GM19438 (cell line): ENCODE results near the gene CYP2W1.
"Not testable (repeated sequence)": the region's sequence is repeated elsewhere in the genome, so short reads cannot be mapped to it uniquely, and the experiment has no call there.

Source experiments
- ATAC-seq: cut with Tn5 transposase; IDR thresholded peaks from one replicate; pipeline ENCODE4 v1.9.1; 2021; ENCODE audit warnings: low read depth; ENCODE audit not compliant: unreplicated experiment

The CYP2W1 gene

DNA sequence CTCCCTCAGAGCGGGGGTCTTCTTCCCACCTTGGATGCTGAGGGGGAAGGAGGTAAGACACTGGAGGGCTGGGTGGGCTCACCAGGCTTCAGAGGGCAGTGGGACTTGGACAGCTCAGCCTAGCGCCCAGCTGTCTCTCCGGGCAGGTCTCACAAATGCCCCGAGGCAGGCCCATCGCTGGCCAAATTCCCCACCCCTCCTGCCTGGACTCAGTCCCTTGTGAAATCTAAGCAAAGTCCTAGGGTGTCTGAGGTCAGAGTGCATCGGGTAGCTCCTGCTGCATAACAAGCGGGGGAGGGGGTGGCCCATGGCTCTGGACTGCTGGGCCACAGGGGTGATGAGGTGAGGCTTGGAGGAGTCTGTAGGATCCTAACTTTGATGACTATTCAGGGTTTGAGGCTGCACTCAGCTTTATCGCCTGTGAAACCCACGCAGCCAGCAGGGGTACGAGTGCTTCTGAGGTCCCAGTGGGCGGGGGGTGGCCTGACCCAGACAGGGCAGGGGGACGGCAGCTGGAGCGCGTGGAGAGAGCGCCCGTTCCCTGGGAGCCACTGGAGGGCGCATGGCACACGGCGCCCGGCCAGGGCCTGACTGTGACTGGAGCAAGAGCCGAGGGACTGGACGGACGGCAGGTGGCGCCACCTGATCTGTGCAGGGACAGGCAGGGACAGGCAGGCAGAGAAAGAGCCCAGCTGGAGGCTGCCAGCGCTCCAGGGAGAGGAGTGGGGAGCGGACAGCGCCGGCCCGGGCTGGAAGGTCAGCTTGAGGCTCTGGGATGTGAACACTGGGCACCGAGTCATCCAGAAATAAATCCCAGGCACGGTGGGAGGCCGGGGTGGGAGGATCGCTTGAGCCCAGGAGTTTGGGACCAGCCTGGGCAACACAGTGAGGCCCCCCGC lies 10.0 kb downstream of the CYP2W1 start:
- peak; percentile 79 for ATAC-seq

DNA sequence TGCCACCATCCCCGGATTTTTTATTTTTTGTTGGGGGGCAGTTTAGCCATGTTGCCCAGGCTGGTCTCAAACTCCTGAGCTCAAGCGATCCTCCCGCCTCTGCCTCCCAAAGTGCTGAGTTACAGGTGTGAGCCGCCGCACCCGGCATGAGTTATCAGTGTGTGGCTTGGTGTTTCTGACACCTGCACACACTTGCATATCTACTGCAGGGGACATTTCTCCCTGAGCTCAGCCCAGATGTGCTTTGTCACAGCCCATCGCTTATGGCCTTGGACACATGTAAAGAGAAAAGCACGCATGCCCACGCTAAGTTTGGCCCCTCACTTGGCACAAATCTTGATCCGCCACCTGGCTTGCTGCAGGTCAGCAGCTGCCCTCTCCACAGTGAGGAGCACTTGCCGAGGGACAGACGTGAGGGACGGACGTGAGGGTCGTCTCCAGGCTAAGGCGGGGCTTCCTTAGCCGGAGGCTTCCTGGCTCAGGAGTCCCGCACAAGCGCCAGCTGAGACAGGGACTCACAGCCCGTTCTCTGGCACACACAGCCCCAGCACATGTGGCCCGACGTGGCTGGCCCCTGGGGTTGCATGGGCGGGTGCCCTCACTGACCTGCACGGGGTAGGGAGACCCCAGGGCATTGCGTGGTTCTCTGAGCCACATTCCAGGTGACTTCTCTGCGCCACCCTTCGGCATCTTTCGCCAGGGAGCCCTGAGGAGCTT lies 11.8 kb downstream of the CYP2W1 start:
- no peak for ATAC-seq

DNA sequence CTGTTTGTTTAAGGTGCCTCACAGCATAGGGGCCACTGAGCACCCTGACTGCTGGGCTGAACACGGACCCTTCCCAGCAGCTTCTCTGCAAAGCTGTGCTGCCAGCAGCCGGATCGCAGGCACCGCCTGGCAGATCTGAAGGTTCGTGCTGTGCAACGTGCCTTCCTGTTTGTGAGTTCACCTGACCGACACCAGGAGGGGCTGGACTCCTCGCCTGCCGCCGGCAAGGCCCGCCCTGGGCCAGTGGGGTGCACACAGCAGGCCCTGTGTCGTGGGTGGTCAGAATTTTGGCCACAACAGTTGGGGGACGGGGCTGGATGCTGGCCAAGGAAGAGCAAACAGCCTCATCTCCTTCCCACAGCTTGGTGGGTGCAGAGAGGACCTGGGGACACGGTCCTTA lies 12.6 kb downstream of the CYP2W1 start:
- no peak for ATAC-seq

DNA sequence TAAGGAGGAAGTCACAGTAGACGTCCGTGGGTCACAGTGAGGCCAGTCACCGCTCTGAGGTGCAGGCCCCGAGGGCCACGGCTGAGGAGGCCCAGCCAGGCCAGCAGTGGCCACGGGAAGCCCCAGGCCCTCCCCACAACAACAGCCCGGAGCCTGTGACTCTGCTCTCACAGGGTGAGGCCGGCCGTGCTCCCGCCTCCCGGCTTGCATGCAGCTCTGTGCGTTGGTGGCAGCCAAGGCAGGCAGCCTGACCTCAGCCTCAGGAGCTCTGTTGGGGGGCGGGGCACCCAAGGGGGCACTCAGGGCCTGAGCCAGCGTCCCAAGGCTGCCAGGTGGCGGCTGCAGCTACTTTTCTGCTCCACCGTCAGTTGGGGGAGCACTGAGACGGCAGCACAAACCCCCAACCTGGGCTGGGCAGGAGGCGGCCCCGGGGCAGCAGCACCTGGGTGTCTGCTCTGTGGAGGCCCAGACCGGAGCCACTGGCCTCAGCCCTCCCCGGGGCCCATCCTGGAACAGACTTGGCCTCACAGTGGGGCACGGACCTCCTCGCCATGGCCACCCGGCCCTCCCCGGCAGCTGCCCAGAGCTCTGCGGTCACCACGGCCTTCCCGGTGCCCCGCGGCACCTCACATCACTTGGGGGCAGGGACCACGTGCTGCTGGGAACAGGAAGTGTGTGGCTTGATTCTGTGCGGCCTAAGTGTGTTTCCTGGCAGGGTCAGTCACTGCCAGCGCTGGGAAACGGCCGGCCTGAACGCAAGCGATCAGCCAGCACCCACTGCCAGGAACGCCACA lies 13.3 kb downstream of the CYP2W1 start:
- no peak for ATAC-seq

DNA sequence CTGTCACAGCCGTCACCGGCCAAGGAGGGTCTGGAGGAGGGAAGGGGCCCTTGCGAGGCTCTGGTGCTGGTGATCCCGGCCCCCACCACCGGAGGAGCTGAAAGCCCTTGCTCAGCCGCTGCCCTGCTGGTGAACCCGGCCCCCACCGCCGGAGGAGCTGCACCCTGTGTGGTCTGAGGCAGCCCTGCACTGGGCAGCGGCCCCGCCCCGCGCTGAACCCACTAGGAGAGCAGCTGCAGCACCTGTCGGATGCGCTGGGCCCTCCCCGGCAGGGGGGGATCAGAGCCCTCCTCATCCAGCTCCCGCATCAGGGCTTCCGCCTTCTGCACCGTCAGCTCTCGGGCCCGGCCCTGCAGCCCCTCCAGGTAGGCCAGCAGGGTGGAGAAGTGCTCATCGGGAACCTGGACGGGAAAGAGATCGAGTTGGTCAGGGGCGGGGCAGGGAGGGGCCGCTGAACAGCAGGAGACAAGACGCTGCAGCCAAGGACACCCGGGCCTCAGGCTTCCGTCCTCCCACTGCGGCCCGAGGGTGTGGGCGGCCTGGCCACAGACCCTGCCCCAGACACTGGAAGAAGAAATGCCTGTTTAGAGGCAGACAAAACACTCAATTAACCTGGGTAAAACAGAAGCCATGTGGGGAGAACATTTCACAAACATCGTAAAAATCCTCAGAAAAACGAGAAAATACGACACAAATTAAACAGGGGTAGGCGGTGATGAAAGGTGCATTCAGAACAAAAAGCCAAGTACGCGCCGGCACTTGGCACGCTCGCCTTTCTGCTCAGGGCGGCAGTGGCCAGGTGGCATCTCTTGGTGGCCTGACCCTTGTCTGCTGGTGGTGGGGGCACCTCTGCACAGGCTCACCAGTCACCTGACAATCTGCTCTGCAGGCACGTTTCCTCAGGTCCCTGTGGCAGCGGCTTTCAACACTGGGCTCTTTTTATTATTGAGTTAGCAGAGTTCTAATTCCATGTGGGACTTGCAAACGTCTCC lies 14.7 kb downstream of the CYP2W1 start:
- ATAC-seq: no peak

DNA sequence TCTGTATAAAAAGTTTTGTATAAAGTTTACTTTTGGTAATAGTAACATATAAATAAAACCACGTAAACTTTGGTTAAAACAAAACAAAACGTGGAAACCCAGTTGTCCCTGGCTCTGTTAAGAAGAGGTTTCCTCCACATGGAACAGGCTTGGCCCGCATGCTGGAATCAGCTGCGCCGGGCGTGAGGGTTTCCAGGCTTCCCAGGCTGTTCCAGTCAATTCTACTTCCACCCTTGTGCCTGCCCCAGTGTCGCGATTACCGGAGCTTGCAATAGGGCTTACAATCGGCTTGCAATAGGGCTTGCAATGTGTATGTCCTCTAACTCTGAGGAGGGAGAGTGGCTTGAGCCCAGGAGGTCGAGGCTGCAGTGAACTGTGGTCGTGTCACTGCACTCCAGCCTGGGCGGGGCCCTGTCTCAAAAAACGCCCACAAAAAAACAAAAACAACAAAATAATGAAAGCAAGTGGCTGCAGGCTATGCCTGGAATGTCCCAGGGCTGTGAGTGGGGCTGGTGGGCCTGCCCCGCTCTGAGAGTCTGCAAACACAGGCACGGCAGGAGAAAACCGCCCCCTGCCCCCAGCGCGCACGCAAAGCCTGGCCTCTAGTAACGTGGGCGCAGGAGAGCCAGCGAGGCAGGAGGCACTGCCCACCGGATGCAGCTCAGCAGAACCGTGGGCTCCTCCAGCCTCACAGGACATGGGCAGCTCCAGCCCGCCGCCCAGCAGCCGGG lies 16.3 kb downstream of the CYP2W1 start:
- no peak for ATAC-seq

DNA sequence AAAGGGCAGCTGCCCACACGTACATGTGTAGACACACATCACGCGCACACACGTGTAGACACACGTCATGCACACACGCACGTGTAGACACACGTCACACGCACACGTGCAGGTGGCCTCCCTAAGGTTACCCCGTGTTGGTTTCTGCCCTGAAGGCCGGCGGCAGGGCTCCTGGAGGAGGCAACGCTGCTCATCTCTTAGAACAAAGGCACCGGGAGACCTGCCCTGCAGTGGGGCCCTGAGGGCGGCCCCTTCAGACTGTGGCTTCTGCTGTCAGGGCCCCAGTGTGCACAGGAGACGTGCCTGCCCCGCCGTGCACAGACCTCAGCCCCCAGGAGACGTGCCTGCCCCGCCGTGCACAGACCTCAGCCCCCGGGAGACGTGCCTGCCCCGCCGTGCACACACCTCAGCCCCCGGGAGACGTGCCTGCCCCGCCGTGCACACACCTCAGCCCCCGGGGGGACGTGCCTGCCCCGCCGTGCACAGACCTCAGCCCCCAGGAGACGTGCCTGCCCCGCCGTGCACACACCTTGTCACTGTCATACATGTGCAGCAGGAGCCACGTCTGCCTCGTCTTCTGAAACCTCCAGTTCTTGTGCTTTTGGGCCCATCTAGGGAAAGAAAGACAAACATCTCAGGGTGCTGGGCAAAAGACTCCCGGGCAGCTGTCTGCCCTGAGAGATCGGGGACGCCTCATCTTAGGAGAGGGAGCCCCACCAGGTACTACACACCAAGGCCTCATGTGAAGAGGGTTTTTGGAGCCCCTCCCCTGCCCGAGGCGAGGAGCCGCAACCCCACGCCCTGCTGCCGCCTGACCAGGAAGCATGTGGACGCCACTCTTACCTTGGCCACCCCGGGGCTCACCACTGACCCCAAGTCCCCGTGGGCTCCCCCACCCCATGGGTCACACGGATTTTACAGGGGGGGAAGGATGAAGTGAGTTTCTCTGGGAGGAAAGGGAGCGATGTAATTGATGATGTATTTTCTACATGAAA lies 17.3 kb downstream of the CYP2W1 start:
- ATAC-seq: peak; percentile 46

DNA sequence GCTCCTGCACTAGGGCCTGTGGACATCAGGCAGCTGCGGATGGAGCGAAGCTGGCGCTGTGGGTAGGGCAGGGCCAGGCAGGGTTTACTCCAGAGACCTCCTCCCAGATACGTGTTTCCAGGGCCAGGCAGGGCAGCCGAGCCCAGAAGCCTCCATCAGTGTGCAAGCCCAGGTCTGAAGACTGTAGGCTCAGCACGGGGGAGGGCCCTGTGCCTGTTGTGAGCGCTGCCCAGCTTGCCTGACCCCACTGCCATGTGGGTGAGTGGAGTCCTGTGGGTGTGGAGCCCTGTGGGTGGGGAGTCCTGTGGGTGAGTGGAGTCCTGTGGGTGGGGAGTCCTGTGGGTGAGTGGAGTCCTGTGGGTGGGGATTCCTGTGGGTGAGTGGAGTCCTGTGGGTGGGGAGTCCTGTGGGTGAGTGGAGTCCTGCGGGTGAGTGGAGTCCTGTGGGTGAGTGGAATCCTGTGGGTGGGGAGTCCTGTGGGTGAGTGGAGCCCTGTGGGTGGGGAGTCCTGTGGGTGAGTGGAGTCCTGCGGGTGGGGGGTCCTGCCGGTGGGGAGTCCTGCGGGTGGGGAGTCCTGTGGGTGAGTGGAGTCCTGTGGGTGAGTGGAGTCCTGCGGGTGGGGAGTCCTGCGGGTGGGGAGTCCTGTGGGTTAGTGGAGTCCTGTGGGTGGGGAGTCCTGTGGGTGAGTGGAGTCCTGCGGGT lies 18.2 kb downstream of the CYP2W1 start:
- not testable (repeated sequence) for ATAC-seq

DNA sequence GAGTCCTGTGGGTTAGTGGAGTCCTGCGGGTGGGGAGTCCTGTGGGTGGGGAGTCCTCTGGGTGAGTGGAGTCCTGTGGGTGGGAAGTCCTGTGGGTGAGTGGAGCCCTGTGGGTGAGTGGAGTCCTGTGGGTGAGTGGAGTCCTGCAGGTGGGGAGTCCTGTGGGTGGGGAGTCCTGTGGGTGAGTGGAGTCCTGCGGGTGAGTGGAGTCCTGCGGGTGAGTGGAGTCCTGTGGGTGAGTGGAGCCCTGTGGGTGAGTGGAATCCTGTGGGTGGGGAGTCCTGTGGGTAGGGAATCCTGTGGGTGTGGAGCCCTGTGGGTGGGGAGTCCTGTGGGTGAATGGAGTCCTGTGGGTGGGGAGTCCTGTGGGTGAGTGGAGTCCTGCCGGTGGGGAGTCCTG lies 19.0 kb downstream of the CYP2W1 start:
- not testable (repeated sequence) for ATAC-seq

DNA sequence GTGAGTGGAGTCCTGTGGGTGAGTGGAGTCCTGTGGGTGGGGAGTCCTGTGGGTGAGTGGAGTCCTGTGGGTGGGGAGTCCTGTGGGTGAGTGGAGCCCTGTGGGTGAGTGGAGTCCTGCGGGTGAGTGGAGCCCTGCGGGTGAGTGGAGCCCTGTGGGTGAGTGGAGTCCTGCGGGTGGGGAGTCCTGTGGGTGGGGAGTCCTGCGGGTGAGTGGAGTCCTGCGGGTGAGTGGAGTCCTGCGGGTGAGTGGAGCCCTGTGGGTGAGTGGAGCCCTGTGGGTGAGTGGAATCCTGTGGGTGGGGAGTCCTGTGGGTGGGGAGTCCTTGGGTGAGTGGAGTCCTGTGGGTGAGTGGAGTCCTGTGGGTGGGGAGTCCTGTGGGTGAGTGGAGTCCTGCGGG lies 19.5 kb downstream of the CYP2W1 start:
- not testable (repeated sequence) for ATAC-seq

DNA sequence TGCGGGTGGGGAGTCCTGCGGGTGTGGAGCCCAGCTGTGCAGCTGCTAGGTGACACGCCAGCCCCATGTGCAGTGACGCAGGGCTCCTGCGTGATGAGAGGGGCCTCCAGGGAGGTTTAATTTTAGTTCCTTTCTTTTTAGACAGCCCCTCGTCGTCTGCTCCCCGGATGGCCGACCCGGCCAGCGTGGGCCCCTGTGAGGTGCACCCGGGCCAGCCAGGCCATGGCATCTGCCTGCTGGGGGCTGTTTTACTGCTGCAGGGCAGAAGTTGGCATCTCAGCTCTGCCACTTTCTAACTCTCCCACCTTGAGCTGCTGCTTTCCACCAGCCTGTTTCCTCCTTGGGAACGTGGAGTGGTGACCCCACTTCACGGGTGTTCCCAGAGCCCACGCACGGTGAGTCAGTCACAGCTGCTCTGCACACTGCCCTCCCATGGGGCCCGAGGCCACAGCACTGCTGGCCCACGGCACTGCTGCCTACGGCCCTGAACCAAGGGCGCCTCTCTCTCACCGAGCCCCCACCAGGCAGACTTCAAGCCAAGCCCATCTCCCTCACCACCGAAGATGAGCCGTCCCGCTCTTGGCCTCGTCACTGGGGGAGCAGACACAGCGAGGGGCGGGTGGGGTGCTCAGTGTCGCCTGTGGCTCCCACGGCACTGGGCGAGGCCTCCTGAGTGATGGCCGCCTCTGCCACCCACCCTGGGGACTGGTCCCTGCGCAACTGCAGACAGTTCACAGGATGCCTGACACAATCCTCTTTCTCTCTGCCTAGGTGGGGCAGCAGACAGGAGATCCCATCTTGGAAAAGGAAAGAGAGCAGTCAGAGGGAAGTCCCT lies 21.3 kb downstream of the CYP2W1 start:
- ATAC-seq: no peak

DNA sequence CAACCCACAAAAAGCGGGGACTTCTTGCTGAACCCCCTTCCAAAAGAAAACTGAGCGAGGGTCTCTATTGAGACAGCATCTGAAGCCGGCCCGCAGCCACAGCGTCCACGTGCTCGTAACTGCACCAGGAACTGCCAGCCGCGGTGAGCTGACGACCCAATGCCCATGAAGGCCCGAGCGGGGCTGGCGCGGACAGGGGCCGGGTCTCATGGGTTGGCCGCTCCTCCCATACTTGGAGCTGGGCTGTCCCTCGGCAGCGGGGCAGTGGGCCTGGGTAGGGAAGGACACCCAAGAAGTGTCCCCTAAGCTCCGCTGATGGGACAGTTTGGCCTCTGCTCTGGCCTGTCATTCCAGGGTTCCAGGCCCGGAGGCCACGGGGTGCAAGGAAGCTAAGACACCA lies 22.3 kb downstream of the CYP2W1 start:
- ATAC-seq: no peak

DNA sequence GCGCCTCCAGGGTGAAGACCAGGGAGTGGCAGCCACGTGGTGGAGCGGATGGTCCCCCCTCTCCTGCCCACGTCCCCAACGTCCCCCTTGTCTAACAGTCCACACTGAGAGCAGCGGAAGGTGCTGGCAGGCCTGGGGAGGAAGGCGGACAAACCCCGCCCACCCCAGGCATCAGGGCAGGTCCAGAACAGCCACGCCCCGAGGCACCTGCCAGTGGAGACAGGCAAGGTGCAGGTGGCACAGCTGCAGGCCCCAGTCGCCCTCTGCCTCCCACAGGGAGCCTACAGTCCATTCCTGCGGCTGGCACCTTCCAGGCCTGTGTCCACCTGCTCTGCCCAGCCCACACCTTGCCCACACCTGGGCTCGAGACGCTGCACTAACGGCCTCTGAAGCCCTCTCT lies 24.9 kb downstream of the CYP2W1 start:
- no peak for ATAC-seq

DNA sequence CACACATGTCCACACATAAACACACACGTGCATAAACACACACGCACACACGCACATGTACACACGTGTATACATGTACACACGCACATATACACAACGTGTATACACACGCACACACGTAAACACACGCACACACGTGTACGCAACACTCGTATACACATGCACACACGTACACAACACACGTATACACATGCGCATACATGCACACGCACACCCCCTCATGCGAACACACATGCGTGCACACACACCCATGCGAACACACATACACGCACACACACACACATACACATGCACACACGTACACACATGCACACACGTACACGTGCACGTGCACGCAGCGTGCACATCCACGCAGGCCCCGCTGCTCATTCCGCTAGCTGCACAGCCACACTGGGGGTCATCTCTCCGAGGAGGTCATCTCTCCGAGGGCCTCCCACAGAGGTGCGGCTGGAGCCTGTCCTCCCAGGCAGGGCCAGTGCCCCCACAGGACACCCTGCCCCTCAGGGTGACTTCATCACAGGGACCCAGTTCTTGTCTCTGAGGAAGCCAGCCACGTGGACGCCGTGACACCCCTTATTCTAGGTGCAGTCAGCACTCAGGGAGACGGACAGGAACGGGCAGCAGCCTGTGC lies 25.9 kb downstream of the CYP2W1 start:
- ATAC-seq: no peak

DNA sequence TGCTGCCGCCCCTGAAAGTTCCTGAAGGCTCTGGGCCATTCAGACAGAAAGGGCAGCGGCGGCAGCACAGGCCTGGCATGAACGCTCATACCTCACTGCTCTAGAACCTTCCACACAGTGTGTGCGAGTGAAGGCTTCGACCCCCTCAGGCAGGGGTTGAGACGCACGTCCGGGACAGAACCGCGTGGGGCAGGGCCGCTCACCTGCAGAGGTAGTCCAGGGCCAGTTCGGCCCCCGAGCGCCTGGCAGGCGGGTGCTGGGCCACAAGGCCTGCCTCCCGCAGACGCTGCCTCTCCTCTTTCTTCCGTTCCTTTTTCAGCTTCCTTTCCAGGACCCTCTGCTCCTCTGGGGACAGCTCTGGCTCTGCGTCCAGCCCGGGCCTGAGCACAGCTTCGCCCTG lies 26.8 kb downstream of the CYP2W1 start:
- no peak for ATAC-seq

DNA sequence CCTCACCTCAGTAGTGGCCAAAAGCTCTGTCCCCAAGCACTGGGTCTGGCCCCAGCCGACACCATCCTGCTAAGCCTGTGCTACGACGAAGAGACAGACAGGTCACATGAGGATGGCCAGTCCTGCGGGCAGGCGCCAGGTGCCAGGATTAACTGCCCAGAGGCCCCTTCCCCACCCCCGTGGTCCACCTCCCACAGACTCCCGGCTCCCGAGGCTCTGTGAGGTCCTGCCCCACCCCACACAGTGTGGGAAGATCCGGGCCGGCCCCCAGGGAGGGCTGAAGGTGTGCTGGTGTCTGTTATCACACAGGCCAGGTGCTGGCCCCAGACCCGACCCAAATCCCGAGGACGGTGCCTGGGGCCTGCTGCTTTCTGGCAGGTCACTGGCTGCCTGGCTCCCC lies 27.2 kb downstream of the CYP2W1 start:
- ATAC-seq: no peak
